NCI-H345 treated with DMSO at 0.1 percent for 48 hours (cell line): ENCODE results near the gene HAUS7.
"Not testable (repeated sequence)": the region's sequence is repeated elsewhere in the genome, so short reads cannot be mapped to it uniquely, and the experiment has no call there.

Experiments used
- DNase-seq: peaks from one replicate; lab custom pipeline; 2025; ENCODE audit not compliant: unreplicated experiment; lab: John Stamatoyannopoulos, UW

The HAUS7 gene

GRCh38 chrX:153411255-153411987 is 59.0 kb downstream of the HAUS7 start, which contains the start of gene ZFP92:
Gene ZFP92, plus strand, starts transcription at chrX:153411472. Its CDS starts 6,851 bp downstream, at chrX:153418323.
- DNase-seq: no peak

GRCh38 chrX:153410888-153411254 is 59.5 kb downstream of the HAUS7 start:
- DNase-seq: no peak

GRCh38 chrX:153410373-153410772 is 60.0 kb downstream of the HAUS7 start:
- DNase-seq: no peak

- no peak for DNase-seq
Measured at GRCh38 chrX:153409414-153410101, 60.8 kb downstream of the HAUS7 start.

GRCh38 chrX:153408871-153409351 is 61.5 kb downstream of the HAUS7 start:
- DNase-seq: no peak

GRCh38 chrX:153408221-153408721 is 62.1 kb downstream of the HAUS7 start:
- DNase-seq: no peak

GRCh38 chrX:153407736-153408135 is 62.6 kb downstream of the HAUS7 start:
- DNase-seq: no peak

GRCh38 chrX:153406903-153407302 is 63.5 kb downstream of the HAUS7 start:
- no peak for DNase-seq

GRCh38 chrX:153406011-153406410 is 64.4 kb downstream of the HAUS7 start:
- no peak for DNase-seq

- no peak for DNase-seq
Measured at GRCh38 chrX:153405426-153405825, 65.0 kb downstream of the HAUS7 start.

GRCh38 chrX:153404333-153404732 is 66.0 kb downstream of the HAUS7 start:
- DNase-seq: not testable (repeated sequence)

- no peak for DNase-seq
Measured at GRCh38 chrX:153401133-153401764, 69.1 kb downstream of the HAUS7 start, which contains the start of gene PNMA6E. Gene PNMA6E, minus strand, starts transcription at chrX:153401350. Its CDS starts 2,501 bp downstream, at chrX:153398849.

- DNase-seq: no peak
Measured at GRCh38 chrX:153400146-153401132, 69.9 kb downstream of the HAUS7 start.

GRCh38 chrX:153398275-153398960 is 72.0 kb downstream of the HAUS7 start:
- DNase-seq: no peak
